BE2C (cell line): ENCODE measurements around the gene VAV3.

Source experiments
- DNase-seq: peaks from one replicate; pipeline ENCODE4 v3.0.0-alpha.2; 2020
- H3K27me3 ChIP-seq: fragments of 250-450 bp; sonication (Bioruptor Pico); 2 replicates; pipeline ENCODE4 v1.5.1; 2020; ENCODE audit warnings: mild to moderate bottlenecking
- H3K36me3 ChIP-seq: fragments of 250-450 bp; sonication (Bioruptor Pico); 2 replicates; pipeline ENCODE4 v1.5.1; 2020; ENCODE audit warnings: mild to moderate bottlenecking
- H3K4me1 ChIP-seq: fragments of 250-450 bp; sonication (Bioruptor Pico); 2 replicates; pipeline ENCODE4 v1.5.1; 2020
- H3K4me3 ChIP-seq: 2 replicates; pipeline ENCODE4 v1.5.1; 2011; ENCODE audit warnings: low read depth, low read length
- H3K9me3 ChIP-seq: fragments of 250-450 bp; sonication (Bioruptor Pico); 2 replicates; pipeline ENCODE4 v1.5.1; 2020
- TF ChIP-seq, protein P1 (sequence below): IDR thresholded peaks from 2 replicates; pipeline ENCODE4 v1.5.1; 2012; ENCODE audit warnings: mild to moderate bottlenecking, low read depth, low read length

The VAV3 gene

GRCh38 chr1:107647012-107647411 lies 318.0 kb downstream of the VAV3 start:
- no peaks in the 10 kb centered on the region for H3K27me3 ChIP-seq

DNA sequence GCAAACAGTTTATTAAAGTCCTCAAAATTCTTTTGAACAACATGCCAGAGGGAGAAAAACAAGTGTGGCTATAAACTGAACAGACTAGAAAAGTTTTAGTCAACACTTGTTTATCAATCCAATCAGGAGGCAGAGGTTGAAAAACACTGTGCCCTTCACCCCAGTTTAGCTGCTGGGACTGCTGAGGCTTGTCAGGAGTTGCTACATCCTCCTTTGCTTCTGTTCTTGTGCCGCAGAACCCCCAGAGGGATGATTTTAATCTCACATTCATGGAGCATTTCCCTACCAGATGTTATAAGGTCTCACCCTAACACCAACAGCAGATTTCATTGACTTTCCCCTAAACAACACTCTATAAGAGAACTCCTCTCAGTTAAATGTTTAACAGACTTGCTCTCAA lies 321.2 kb downstream of the VAV3 start:
- no peaks in the 10 kb centered on the region for H3K36me3 ChIP-seq
- TF ChIP-seq, protein P1, sequence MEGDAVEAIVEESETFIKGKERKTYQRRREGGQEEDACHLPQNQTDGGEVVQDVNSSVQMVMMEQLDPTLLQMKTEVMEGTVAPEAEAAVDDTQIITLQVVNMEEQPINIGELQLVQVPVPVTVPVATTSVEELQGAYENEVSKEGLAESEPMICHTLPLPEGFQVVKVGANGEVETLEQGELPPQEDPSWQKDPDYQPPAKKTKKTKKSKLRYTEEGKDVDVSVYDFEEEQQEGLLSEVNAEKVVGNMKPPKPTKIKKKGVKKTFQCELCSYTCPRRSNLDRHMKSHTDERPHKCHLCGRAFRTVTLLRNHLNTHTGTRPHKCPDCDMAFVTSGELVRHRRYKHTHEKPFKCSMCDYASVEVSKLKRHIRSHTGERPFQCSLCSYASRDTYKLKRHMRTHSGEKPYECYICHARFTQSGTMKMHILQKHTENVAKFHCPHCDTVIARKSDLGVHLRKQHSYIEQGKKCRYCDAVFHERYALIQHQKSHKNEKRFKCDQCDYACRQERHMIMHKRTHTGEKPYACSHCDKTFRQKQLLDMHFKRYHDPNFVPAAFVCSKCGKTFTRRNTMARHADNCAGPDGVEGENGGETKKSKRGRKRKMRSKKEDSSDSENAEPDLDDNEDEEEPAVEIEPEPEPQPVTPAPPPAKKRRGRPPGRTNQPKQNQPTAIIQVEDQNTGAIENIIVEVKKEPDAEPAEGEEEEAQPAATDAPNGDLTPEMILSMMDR = no peak
- H3K27me3 ChIP-seq = no peaks in the 10 kb centered on the region
- no peak overlapping the region for H3K4me3 ChIP-seq
- no peak for DNase-seq
- H3K9me3 ChIP-seq = no peaks in the 10 kb centered on the region
- no peaks in the 10 kb centered on the region for H3K4me1 ChIP-seq

More at GRCh38 chr1:107647012-107647411, 318.0 kb downstream of the VAV3 start:
- TF ChIP-seq, protein P1 = no peak
- Histone ChIP-seq H3K4me3 (no peak overlapping the region), H3K36me3 (no peaks in the 10 kb centered on the region), H3K4me1 (no peaks in the 10 kb centered on the region), H3K9me3 (no peaks in the 10 kb centered on the region; the same call in 1 of the 2 replicates)
- no peak for DNase-seq

GRCh38 chr1:107640207-107640606 lies 324.8 kb downstream of the VAV3 start:
- no peaks in the 10 kb centered on the region for H3K4me1 ChIP-seq
- no peaks in the 10 kb centered on the region for H3K27me3 ChIP-seq
- no peak for DNase-seq
- TF ChIP-seq, protein P1 = no peak
- H3K4me3 ChIP-seq = no peak overlapping the region
- no peaks in the 10 kb centered on the region for H3K9me3 ChIP-seq
- no peaks in the 10 kb centered on the region for H3K36me3 ChIP-seq

- no peaks in the 10 kb centered on the region for H3K36me3 ChIP-seq
Observed at GRCh38 chr1:107637101-107637500, 327.9 kb downstream of the VAV3 start.

DNA sequence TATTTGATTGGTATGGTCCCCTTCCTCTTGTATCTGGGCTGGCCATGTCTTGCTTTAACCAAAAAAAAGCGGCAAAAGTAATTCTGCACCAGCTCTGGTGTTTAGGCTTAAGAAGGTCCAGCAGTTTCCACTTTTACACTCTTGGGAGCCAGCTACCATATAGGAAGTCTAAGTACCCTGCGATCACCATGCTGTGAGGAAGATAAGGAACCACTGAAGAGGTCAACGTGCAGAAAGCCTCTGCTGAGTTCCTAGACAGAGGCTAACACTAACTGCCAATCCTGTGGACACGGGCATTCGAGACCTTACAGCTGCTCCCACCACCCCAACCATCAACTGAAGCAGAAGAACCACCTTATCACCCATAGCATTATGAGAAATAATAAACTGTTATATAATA lies 331.4 kb downstream of the VAV3 start:
- no peak for DNase-seq
- Histone ChIP-seq H3K9me3 (no peaks in the 10 kb centered on the region), H3K4me3 (no peak overlapping the region), H3K27me3 (no peaks in the 10 kb centered on the region), H3K4me1 (no peaks in the 10 kb centered on the region), H3K36me3 (no peaks in the 10 kb centered on the region)
- TF ChIP-seq, protein P1 = no peak

More at GRCh38 chr1:107637101-107637500, 327.9 kb downstream of the VAV3 start:
- H3K27me3 ChIP-seq = no peaks in the 10 kb centered on the region
- H3K4me1 ChIP-seq = no peaks in the 10 kb centered on the region
- H3K4me3 ChIP-seq = no peak overlapping the region
- TF ChIP-seq, protein P1 = no peak
- H3K9me3 ChIP-seq = no peaks in the 10 kb centered on the region
- no peak for DNase-seq

GRCh38 chr1:107626073-107626796 lies 338.7 kb downstream of the VAV3 start:
- no peak for DNase-seq
- Histone ChIP-seq H3K9me3 (no peaks in the 10 kb centered on the region), H3K36me3 (no peaks in the 10 kb centered on the region), H3K4me3 (no peak overlapping the region), H3K4me1 (peaks cover 9% of the 10 kb centered on the region), H3K27me3 (no peaks in the 10 kb centered on the region)
- TF ChIP-seq, protein P1 = no peak
